Cardiac muscle cell (in vitro differentiated cells and primary cell): ENCODE measurements around the gene NOXA1. TPM values are rescaled to one million over a fixed set of nuclear protein-coding genes. Genes with fewer than 3 reads are reported as not detected.
"Not testable (repeated sequence)": the region's sequence is repeated elsewhere in the genome, so short reads cannot be mapped to it uniquely, and the experiment has no call there.

ENCODE experiments used
- DNase-seq, 2 donors: peaks; one replicate each; pipeline versions ENCODE4 v3.0.0 to v3.0.0-alpha.2; 2010 to 2017; ENCODE audit warnings: low read depth in 1 of 2, low spot score in 1 of 2
- H3K27ac ChIP-seq: fragments of 200-600 bp; sonication (generic); 2 replicates; pipeline ENCODE4 v1.5.1; 2016
- H3K27me3 ChIP-seq: fragments of 200-600 bp; sonication (generic); 2 replicates; pipeline ENCODE4 v1.6.0; 2016; ENCODE audit warnings: control low read depth
- H3K36me3 ChIP-seq: fragments of 200-600 bp; sonication (generic); 2 replicates; pipeline ENCODE4 v1.5.1; 2016; ENCODE audit warnings: control low read depth
- H3K4me1 ChIP-seq: fragments of 200-600 bp; sonication (generic); 2 replicates; pipeline ENCODE4 v1.8.1; 2017; ENCODE audit warnings: low read depth, mild to moderate bottlenecking, mixed run types
- H3K4me3 ChIP-seq: fragments of 200-600 bp; sonication (generic); 2 replicates; pipeline ENCODE4 v1.5.1; 2016; ENCODE audit warnings: mild to moderate bottlenecking
- H3K9me3 ChIP-seq: fragments of 200-600 bp; sonication (generic); 2 replicates; pipeline ENCODE4 v1.5.1; 2017; ENCODE audit warnings: low read depth, mild to moderate bottlenecking, control low read depth
- CTCF ChIP-seq: IDR thresholded peaks from 2 replicates; pipeline ENCODE4 v1.5.1; 2012; ENCODE audit warnings: low read depth, mild to moderate bottlenecking, low read length
- polyA plus RNA-seq: library from polyadenylated mRNA; unstranded; fragments of >200 nt; fragmentation: Nextera tagmentation; extraction: Ambion mirVana; gene quantifications from 2 replicates; pipeline ENCODE4 v1.2.1, GENCODE V29; 2016
- total RNA-seq: library from RNA; depleted of rRNA; stranded (reverse); fragments of >200 nt; gene quantifications from 2 replicates; pipeline ENCODE4 v1.2.3, GENCODE V29; 2016

The NOXA1 gene
- total and polyA plus RNA-seq, 2 experiments from 2014 or later, result 8.1 to 12.0 TPM

GRCh38 chr9:137383081-137383783 lies 40.0 kb upstream of the NOXA1 start:
- Histone ChIP-seq H3K27me3 (no peaks in the 10 kb centered on the region), H3K4me1 (no peaks in the 10 kb centered on the region), H3K9me3 (no peaks in the 10 kb centered on the region), H3K4me3 (no peak overlapping the region), H3K36me3 (no peaks in the 10 kb centered on the region), H3K27ac (no peak overlapping the region)
- DNase-seq, result no peak
- TF ChIP-seq CTCF, result no peak

- Histone ChIP-seq H3K9me3 (no peaks in the 10 kb centered on the region), H3K36me3 (no peaks in the 10 kb centered on the region), H3K4me3 (no peak overlapping the region), H3K27me3 (no peaks in the 10 kb centered on the region), H3K27ac (no peak overlapping the region), H3K4me1 (no peaks in the 10 kb centered on the region)
- peak in 1 of 2 donors; percentile 41 for DNase-seq
- TF ChIP-seq CTCF, result no peak
These were observed 39.1 kb upstream of the NOXA1 start for GRCh38 chr9:137383784-137384756.

DNA sequence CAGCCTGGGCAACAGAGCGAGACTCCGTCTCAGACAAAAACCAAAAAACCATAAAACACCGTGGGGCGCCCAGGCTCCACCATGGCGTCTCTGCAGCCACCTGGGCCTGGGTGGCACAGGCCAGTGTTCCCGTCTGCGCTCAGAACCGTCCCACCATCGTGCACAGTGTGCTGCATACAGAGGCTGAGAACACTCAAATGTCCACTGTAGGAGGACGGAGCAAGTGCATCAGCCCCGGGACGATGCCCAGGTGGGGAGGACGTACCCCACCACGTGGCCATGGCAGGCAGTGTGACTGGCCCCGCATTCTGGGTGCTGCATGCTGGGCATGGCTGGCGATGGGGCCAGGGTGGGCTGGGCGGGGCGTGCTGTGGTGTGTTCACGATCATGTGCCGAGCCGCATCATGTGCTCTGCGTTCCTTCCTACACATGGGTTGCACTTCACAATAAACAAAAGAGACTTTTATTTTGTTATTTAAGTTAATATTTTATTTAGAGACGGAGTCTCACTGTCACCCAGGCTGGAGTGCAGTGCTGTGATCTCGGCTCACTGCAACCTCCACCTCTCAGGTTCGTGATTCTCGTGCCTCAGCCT lies 38.0 kb upstream of the NOXA1 start:
- TF ChIP-seq CTCF, result no peak
- H3K36me3 ChIP-seq, result no peaks in the 10 kb centered on the region

GRCh38 chr9:137386507-137387113 lies 36.6 kb upstream of the NOXA1 start:
- H3K27me3 ChIP-seq, H3K9me3 ChIP-seq, H3K36me3 ChIP-seq, H3K4me3 ChIP-seq, H3K27ac ChIP-seq, H3K4me1 ChIP-seq, DNase-seq: not testable (repeated sequence)

More for the DNA sequence above, 38.0 kb upstream of the NOXA1 start:
- Histone ChIP-seq H3K9me3 (no peaks in the 10 kb centered on the region), H3K27ac (no peak overlapping the region), H3K4me3 (no peak overlapping the region), H3K4me1 (no peaks in the 10 kb centered on the region), H3K27me3 (no peaks in the 10 kb centered on the region)
- no peak for DNase-seq

- H3K36me3 ChIP-seq, result no peaks in the 10 kb centered on the region
- no peak for TF ChIP-seq CTCF
- no peaks in the 10 kb centered on the region for H3K4me1 ChIP-seq
- no peaks in the 10 kb centered on the region for H3K27me3 ChIP-seq
- no peak overlapping the region for H3K4me3 ChIP-seq
- no peaks in the 10 kb centered on the region for H3K9me3 ChIP-seq
- no peak overlapping the region for H3K27ac ChIP-seq
- peak in 1 of 2 donors; percentile 15 for DNase-seq
These were observed 35.9 kb upstream of the NOXA1 start for GRCh38 chr9:137387114-137387890.
